Osteocyte (in vitro differentiated cells): ENCODE measurements around the gene FZR1. TPM values are rescaled to one million over a fixed set of nuclear protein-coding genes. Genes with fewer than 3 reads are reported as not detected.
A peak's percentile ranks its signal among the peaks of the same experiment; 100 is the strongest.

ENCODE experiments used
- DNase-seq: peaks from one replicate; pipeline ENCODE4 v3.0.0; 2021; ENCODE audit warnings: mixed read lengths; ENCODE audit not compliant: unreplicated experiment; ENCODE audit errors: extremely low spot score
- H3K27ac Mint-ChIP-seq: one replicate; pipeline ENCODE4 v1.8.0; 2021; ENCODE audit warnings: mild to moderate bottlenecking, mixed read lengths; ENCODE audit not compliant: unreplicated experiment
- H3K27me3 Mint-ChIP-seq: one replicate; pipeline ENCODE4 v1.8.0; 2021; ENCODE audit warnings: mixed read lengths; ENCODE audit not compliant: unreplicated experiment
- H3K36me3 Mint-ChIP-seq: one replicate; pipeline ENCODE4 v1.8.0; 2021; ENCODE audit warnings: mixed read lengths; ENCODE audit not compliant: unreplicated experiment
- H3K4me1 Mint-ChIP-seq: one replicate; pipeline ENCODE4 v1.8.0; 2021; ENCODE audit warnings: mixed read lengths; ENCODE audit not compliant: unreplicated experiment
- H3K4me3 Mint-ChIP-seq: one replicate; pipeline ENCODE4 v1.8.0; 2021; ENCODE audit warnings: mild to moderate bottlenecking, moderate library complexity, mixed read lengths; ENCODE audit not compliant: unreplicated experiment
- H3K9me3 Mint-ChIP-seq: one replicate; pipeline ENCODE4 v1.8.0; 2021; ENCODE audit warnings: mixed read lengths; ENCODE audit not compliant: unreplicated experiment
- total RNA-seq: library from RNA; stranded (reverse); gene quantifications from 2 replicates; pipeline ENCODE4 v1.2.1, GENCODE V29; 2021
- TF ChIP-seq, protein P1 (sequence below): fragments of 200-600 bp; sonication (generic); IDR thresholded peaks from 2 replicates; pipeline ENCODE4 v1.5.0; 2021; ENCODE audit warnings: antibody characterized with exemption, mild to moderate bottlenecking, moderate library complexity

The FZR1 gene
- total RNA-seq, 1 donor from 2014 or later, result 45.3 TPM

DNA sequence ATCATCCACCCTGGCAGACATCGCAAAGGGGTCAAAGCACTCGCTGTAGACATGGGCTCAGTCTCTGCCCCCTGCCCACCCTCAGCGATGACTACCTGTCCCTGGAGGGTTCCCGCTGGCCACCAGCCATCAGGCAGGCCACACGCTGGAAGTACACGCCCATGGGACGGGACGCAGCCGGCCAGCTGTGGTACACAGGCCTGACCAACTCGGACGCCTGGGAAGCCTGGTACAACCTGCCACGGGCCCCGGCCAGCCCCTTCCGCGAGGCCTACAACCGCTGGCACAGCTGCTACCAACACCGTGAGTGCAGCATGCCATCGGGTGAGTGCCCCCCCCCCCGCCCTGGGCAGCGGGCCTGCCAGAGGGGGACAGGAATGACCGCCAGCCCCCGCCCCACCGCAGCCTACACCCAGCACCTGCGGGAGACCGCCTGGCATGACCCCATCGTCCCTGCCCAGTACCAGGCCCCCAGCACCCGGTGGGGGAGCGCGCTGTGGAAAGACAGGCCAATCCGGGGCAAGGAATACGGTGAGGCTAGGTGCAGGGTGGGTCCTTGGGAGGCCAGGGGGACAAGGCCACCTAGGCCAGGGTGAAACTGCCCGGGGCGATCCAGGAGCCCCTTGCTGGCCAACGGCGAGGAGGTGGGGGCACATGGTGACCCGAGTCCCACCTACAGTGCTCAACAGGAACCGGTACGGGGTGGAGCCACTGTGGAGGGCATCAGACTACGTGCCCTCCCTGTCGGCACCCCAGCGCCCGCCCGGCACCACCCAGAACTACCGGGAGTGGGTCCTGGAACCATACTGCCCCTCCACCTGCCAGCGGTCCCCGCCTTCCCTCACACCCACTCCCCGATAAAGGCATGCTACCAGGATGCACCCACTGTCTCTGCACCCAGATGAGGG is 37.3 kb downstream of the FZR1 start:
- Mint-ChIP-seq H3K4me1 (peaks cover 9% of the 10 kb centered on the region), H3K27me3 (no peaks in the 10 kb centered on the region), H3K9me3 (no peaks in the 10 kb centered on the region), H3K4me3 (no peak overlapping the region), H3K27ac (no peak overlapping the region), H3K36me3 (peaks cover 11% of the 10 kb centered on the region)
- peak; percentile 84 for DNase-seq
- TF ChIP-seq, protein P1, sequence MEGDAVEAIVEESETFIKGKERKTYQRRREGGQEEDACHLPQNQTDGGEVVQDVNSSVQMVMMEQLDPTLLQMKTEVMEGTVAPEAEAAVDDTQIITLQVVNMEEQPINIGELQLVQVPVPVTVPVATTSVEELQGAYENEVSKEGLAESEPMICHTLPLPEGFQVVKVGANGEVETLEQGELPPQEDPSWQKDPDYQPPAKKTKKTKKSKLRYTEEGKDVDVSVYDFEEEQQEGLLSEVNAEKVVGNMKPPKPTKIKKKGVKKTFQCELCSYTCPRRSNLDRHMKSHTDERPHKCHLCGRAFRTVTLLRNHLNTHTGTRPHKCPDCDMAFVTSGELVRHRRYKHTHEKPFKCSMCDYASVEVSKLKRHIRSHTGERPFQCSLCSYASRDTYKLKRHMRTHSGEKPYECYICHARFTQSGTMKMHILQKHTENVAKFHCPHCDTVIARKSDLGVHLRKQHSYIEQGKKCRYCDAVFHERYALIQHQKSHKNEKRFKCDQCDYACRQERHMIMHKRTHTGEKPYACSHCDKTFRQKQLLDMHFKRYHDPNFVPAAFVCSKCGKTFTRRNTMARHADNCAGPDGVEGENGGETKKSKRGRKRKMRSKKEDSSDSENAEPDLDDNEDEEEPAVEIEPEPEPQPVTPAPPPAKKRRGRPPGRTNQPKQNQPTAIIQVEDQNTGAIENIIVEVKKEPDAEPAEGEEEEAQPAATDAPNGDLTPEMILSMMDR, result no peak

DNA sequence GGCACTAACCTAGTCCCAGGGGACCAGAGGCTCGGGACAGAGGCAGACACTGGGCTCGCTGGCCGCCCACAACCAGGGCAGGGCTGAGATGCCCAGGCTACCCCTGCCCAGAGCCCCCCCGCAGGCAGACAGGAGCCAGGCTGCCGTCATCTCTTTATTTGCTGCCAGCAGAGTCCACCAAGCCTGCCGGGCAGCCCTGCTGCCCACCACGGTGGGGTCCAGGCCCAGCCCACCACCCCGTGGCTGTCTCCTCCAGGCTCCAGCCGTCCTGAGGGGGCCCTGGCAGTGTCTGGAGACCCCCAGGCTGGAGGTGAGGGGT is 37.9 kb downstream of the FZR1 start:
- no peak for DNase-seq
- TF ChIP-seq, protein P1, result no peak
- Mint-ChIP-seq H3K27me3 (no peaks in the 10 kb centered on the region), H3K9me3 (no peaks in the 10 kb centered on the region), H3K27ac (no peak overlapping the region), H3K4me3 (no peak overlapping the region), H3K36me3 (peaks cover 11% of the 10 kb centered on the region), H3K4me1 (peaks cover 14% of the 10 kb centered on the region)

DNA sequence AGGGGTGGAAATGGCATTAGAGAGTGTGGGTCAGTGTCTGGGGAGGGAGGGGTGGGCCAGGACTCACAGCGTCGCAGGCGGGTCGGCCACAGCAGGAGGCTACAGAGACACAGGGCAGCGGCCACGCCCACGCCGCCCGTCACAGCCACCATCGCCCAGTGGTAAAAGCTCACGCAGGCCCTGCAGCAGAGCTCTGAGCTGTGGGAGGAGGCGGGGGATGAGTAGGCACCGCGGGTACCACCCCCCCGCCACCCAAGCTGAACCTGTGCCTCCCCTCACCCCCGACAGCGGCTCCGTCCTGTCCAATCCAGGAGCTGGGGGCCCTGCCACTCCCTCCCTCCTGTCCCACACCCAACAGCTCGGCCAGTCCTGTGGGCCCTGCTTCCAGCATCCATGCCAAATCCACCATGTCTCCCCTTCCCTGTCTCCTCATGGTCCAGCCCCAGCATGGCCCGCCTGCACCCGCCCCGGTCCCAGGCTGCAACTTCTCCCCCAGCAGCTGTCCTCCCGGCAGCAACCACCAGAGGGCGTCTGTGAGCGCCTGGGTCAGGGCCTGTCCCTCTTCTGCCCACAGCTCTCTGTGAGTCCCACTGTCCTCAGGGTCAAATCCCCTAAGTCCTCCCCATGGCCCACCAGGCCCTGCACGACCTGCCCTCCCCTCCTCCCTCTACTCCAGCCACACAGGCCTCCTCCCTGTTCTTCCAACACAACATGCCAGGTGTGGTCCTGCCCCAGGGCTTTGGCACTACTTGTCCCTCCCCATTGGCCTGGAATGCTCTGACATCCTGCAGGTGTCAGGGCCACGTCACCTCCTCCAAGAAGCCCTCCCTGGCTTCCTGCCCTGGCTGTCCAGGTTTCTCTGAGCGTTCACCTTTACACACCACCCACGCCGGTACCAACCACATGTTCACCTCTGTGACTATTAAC is 38.9 kb downstream of the FZR1 start:
- TF ChIP-seq, protein P1, result peak; percentile 90
- H3K9me3 Mint-ChIP-seq, result no peaks in the 10 kb centered on the region
- H3K27me3 Mint-ChIP-seq, result no peaks in the 10 kb centered on the region
- peak; percentile 94 for DNase-seq
- H3K4me1 Mint-ChIP-seq, result peaks cover 9% of the 10 kb centered on the region
- no peak overlapping the region for H3K4me3 Mint-ChIP-seq
- peak overlapping the region; percentile 27 for H3K27ac Mint-ChIP-seq
- peaks cover 4% of the 10 kb centered on the region for H3K36me3 Mint-ChIP-seq

DNA sequence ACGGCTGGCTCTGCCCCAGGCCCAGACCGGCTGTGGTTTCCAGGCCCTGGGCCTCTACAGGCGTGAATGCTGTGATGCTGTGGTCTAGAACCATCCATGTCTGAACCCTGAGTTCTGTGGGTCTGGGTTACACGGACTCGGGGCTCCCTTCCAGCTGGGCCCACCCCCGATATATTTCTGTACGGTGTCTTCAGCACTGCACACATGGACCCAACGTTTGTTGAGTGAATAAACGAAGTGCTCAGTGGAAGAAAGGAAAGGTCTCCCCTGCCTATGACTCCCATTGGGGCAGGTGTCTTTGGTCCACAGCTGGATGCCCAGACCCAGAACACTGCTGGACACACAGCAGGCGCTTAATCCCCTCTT is 39.5 kb downstream of the FZR1 start:
- no peak overlapping the region for H3K27ac Mint-ChIP-seq
- H3K36me3 Mint-ChIP-seq, result peaks cover 4% of the 10 kb centered on the region
- H3K4me3 Mint-ChIP-seq, result no peak overlapping the region
- peaks cover 9% of the 10 kb centered on the region for H3K4me1 Mint-ChIP-seq
- no peak for DNase-seq
- no peaks in the 10 kb centered on the region for H3K27me3 Mint-ChIP-seq
- TF ChIP-seq, protein P1, result no peak
- no peaks in the 10 kb centered on the region for H3K9me3 Mint-ChIP-seq

DNA sequence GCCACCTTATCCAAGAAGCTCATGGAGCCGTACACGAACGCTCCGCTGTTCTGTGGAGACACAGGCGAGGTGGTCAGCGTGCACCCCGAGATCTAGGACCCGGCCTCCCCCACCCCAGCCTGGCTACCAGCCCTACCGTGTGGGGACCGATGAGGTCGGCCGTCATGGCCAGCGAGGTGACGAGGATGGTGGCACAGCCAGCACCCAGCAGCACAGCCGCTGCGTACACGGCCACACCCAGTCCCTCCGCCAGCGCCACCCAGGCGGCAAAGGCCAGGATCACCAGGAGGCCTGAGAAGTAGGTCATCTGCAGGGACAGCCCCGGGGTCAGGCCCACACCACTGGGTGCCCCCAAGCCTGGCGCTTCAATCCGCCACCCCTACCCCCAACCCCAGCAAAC is 40.0 kb downstream of the FZR1 start:
- H3K4me1 Mint-ChIP-seq, result peaks cover 9% of the 10 kb centered on the region
- H3K9me3 Mint-ChIP-seq, result no peaks in the 10 kb centered on the region
- no peak overlapping the region for H3K4me3 Mint-ChIP-seq
- DNase-seq, result no peak
- no peaks in the 10 kb centered on the region for H3K27me3 Mint-ChIP-seq
- peaks cover 4% of the 10 kb centered on the region for H3K36me3 Mint-ChIP-seq
- TF ChIP-seq, protein P1, result no peak
- no peak overlapping the region for H3K27ac Mint-ChIP-seq
